ENCODE measurements around the gene BLMH. TPM values are rescaled to one million over a fixed set of nuclear protein-coding genes. Genes with fewer than 3 reads are reported as not detected.
A peak's percentile ranks its signal among the peaks of the same experiment; 100 is the strongest.
"Not testable (repeated sequence)": the region's sequence is repeated elsewhere in the genome, so short reads cannot be mapped to it uniquely, and the experiment has no call there.

BLMH gene
- total RNA-seq, 1 donor = 50.6 TPM

- DNase-seq (ENCODE audit: low read depth in 2 of 3, low spot score in 2 of 3) = no peak
Measured at GRCh38 chr17:30209930-30210329, 81.8 kb downstream of the BLMH start.

- DNase-seq (ENCODE audit: low read depth in 2 of 3, low spot score in 2 of 3) = no peak
Measured at GRCh38 chr17:30208214-30208613, 83.5 kb downstream of the BLMH start.

GRCh38 chr17:30207655-30208054, 84.1 kb downstream of the BLMH start:
- no peak for DNase-seq (ENCODE audit: low read depth in 2 of 3, low spot score in 2 of 3)

- DNase-seq (ENCODE audit: low read depth in 2 of 3, low spot score in 2 of 3) = no peak
Measured at GRCh38 chr17:30203471-30203981, 88.2 kb downstream of the BLMH start.

- DNase-seq (ENCODE audit: low read depth in 2 of 3, low spot score in 2 of 3) = not testable (repeated sequence)
Measured at GRCh38 chr17:30200656-30201055, 91.1 kb downstream of the BLMH start.

- DNase-seq (ENCODE audit: low read depth in 2 of 3, low spot score in 2 of 3) = no peak
Measured at GRCh38 chr17:30200106-30200505, 91.6 kb downstream of the BLMH start.

- no peak for DNase-seq (ENCODE audit: low read depth in 2 of 3, low spot score in 2 of 3)
Measured at GRCh38 chr17:30199600-30199999, 92.1 kb downstream of the BLMH start.

Small RNA genes within 50 kb of the gene (small RNA-seq; reads per million reads assigned to genes)
- gene RF00154 (2.8 reads per million, percentile 77 among the genes with 10 or more reads in this experiment), gene RNU6-1267P (not detected)

Other genes with a start within 250 kb of the BLMH start
- 7.8 TPM for gene NSRP1, start 175.1 kb downstream of the BLMH start, total RNA-seq
- gene SLC6A4, start 56.2 kb downstream of the BLMH start, total RNA-seq = under 0.01 TPM
- gene TMIGD1, start 42.1 kb upstream of the BLMH start, total RNA-seq = not detected
- 21.5 TPM for gene CPD, start 87.0 kb upstream of the BLMH start, total RNA-seq
- gene GOSR1, start 185.5 kb upstream of the BLMH start, total RNA-seq = 15.9 TPM

All from hematopoietic multipotent progenitor cell (in vitro differentiated cells).